ENCODE data around the gene PANX1.
"Not testable (repeated sequence)": the region's sequence is repeated elsewhere in the genome, so short reads cannot be mapped to it uniquely, and the experiment has no call there.

Gene PANX1

DNA sequence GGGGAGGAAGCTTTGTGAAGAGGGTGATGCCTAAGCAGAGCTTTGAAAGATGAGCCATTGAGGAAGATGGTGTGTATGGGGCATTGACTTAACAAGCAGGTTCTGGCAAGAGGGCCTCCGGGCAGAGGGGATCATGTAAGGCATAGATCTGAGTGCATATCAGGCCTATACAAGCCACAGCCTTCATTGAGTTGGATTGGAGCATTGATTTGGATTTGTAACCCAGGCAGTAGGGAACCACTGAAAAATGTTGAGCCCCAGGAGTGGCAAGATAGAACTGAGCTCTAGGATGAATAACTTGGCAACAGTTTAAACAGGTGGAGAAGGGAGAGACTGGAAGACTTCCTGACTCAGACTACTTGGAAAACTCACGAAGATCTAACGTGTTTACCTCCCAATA, 21.4 kb downstream of the PANX1 start:
- DNase-seq (ENCODE audit: low read depth, low spot score) = no peak

DNA sequence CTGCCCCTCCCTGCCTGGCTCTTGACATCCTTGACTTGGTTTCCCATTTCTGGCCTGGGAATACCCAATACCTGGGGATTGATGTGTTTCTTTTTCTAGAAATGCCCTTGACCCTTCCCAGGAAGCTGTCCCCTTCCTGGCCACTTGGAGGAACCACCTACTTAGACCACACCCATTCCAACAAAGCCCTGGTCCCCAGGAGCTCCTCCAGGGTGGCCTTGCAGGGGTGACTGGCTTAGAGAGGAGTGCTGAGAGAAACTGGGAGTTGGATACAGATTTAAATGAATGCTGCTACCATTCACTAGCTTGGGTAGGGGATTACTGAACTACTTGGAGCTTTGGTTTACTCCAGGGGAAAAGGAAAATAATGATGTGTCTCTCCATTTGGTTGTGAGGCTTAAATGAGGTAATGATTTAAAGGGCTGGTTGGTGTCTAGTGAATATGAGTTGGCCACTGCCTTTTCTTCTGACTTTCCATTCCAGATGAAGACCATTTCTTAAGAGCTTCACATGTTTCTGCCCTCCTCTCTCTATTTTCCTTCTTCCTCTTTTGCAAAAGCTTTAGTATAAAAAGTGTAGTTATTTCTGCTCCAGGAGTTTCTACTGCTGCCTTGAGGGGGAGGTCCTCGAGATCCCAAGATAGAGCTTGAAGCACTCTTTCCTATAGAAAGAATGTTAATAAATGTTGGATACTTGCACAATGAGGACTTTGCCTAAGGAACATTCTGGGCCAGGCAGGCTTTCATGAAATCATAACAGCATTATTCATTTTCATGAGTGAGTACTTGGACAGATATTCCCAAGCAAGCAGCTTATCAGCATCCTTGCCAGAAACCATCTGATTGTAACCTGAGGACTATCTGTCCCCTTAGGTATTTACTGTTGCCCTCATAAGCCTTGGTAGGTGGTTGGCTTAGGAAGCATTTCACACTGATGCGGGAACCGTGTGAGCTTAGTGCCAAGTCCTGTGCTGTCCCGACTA, 22.4 kb downstream of the PANX1 start:
- DNase-seq (ENCODE audit: low read depth, low spot score) = no peak

DNA sequence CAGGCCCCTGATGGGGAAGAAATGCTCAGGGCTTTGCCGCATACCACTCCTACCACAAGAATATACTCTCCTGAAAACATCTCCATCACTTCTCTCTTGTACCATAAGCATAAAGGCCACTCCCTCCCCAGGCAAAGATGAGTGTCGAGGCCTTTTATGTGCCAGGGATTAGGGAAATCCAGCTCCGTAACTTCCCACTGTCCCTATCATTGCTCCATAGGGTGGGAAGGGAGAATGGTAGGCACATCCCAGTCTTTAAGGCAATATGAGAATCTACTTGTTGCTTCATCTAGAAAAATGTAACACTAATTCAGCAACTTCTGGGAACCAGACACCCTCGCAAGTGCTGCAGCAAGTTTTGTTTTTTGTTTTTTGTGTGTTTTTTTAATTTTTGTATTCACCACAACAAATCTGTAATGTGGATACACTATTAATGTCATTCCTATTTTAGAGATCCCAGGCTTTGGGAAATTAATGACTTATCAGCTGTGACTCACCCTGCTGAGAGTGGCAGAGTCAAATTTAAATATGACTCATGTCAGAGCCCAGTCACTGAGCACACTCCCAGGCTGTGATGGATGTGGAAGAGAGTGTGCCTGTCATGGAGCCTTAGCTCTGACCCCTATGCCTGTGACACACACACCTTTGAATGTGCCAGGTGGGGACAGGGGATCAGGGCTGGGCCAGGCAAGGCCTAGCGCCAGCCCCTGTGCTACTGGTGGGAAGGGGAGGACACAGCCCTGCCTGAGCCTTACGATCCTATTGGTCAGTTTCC, 23.4 kb downstream of the PANX1 start:
- DNase-seq (ENCODE audit: low read depth, low spot score) = no peak

DNA sequence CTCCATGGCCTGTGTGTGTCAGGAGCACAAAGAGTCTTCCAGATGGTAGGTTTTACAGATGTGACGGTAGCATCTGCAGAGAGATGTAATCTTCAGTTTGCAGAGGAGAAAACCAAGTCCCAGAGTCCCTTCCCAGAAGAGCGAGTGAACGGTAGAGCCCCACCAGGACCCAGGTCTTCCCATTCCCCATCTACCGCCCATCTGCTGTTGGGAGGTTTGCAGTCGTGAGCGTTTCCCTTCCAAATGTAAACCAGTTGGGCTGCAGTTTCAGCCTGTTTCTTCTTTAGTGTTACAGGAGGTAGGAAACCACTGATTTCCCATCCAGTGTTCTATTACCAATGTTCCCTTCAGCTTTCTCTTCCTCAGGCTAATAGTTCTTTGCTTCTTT, 24.0 kb downstream of the PANX1 start:
- no peak for DNase-seq (ENCODE audit: low read depth, low spot score)

DNA sequence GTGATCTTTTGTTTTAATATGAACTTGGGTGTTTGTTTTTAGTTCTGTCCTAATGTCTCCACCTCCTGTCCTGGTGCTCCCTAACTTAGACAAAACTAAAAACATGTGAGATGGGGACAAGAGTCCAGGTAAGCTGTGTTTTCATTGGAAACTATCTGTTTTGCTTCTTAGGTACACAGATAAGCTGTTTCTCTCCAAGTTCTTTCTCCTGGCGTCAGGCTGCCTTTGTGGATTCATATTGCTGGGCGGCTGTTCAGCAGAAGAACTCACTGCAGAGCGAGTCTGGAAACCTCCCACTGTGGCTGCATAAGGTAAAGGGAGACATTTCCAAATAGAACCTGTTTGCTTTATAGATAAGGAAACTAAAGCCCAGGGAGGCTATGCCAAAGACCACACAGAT, 24.7 kb downstream of the PANX1 start:
- DNase-seq (ENCODE audit: low read depth, low spot score) = no peak

DNA sequence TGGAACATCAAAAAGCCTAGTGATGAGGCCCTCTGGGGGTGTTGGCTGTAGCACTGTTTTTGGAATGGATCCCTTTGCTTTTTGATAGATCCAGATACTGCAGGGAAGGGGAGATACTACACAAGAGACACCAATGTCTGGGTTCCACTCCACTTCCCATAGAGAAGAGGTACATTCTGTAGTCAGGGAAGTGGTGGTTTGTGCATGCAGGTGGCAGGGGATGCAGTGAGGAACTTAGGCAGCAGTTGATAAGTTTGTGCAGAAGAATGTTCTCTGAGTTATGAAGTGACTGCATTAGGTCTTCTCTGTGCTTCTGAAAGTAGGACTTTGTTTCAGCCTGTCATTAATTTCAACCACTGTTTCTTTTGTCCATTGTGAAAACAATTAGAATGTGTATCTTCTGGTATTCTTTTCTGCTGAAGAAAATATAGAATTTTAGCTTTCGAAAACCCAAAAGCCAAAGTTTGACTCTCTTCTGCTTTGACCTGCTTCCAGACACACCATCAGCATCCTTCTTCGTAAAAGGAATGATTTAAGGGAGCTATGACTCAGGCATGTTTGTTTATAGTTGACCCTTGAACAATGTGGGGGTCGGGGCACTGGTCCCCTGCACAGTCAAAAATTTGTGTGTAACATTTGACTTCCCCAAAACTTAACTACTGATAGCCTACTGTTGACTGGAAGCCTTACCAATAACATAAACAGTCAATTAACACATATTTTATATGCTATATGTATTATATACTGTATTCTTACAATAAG, 25.6 kb downstream of the PANX1 start:
- no peak for DNase-seq (ENCODE audit: low read depth, low spot score)

DNA sequence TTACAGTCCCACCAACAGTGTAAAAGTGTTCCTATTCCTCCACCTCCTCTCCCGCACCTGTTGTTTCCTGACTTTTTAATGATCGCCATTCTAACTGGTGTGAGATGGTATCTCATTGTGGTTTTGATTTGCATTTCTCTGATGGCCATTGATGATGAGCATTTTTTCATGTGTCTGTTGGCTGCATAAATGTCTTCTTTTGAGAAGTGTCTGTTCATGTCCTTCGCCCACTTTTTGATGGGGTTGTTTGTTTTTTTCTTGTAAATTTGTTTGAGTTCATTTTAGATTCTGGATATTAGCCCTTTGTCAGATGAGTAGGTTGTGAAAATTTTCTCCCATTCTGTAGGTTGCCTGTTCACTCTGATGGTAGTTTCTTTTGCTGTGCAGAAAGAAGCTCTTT, 28.7 kb downstream of the PANX1 start:
- not testable (repeated sequence) for DNase-seq (ENCODE audit: low read depth, low spot score)

DNA sequence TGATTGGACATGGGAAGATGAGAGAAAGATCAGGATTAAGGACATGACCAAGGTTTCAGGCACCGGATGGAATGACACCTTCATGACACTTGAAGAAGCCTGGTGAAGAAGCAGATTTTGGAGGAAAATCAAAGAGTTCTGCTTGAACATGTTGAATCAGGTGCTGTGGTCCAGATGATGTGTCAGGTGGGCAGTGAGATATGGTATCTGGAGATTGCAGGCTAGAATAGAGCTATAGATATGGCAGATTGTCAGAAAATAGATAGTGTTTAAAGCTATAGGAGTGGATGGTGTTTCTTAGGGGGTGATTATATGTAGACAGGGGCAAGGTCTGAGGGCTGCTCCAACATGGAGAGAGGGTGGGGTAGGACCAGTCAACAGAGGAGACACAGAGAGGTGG, 40.2 kb downstream of the PANX1 start:
- DNase-seq (ENCODE audit: low read depth, low spot score) = no peak

DNA sequence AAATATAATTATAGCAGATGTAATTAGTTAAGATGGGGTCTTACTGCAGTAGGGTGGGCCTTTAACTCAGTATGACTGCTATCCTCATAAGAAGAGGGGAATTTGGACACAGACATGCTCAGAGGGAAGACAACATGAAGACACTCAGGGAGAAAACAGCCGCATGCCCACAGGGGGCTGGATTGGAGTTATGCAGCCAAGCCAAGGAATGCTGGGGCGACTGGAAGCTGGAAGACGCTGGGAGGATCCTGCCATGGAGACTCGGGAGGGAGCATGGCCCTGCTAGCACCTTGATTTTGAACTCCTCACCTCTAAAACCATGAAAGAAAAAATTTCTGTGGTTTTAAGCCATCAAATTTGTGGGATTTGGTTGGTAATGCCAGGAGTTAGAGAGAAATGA, 40.9 kb downstream of the PANX1 start:
- no peak for DNase-seq (ENCODE audit: low read depth, low spot score)

DNA sequence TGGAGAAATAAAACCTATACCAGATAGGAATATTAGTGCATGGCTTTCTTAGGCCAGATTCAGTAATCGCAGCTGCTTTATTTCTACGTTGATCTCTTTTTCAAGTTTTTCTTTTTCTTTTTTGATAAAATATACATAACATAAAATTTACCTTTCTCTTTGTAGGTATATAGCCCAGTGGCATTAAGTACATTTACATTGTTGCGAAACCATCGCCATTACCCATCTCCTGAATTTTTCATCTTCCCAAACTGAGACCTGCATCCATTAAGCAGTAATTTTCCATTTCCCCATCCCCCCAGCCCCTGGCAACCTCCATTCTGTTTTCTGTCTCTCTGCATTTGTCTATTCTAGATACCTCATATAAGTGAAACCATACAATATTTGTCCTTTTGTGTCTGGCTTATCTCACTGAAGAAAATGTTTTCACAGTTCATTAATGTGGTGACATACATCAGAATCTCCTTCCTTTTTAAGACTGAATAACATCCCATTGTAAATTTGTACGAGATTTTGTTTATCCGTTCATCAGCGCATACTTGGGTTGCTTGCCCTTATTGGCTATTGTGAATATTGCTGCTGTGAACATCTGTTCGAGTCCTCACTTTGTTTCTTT, 41.4 kb downstream of the PANX1 start:
- no peak for DNase-seq (ENCODE audit: low read depth, low spot score)

DNA sequence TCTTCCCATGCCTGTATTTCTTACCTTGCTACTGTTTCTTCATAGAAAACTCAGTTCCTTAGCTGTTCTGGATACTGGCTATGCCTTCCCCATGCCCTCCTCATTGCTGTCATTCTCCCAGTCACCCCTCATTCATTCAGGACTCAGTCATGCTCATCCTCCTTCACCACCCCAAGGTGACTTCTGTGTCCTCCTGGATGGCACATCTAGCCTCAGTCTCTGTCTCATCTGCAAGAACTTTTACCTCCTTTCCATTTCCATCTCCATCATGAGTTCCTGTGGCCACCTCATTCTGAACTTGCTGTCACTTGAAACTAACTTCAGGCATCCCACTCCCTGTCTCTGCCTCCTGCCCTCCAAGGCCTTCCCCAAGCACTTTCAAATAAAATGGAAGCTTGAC, 42.3 kb downstream of the PANX1 start:
- no peak for DNase-seq (ENCODE audit: low read depth, low spot score)

DNA sequence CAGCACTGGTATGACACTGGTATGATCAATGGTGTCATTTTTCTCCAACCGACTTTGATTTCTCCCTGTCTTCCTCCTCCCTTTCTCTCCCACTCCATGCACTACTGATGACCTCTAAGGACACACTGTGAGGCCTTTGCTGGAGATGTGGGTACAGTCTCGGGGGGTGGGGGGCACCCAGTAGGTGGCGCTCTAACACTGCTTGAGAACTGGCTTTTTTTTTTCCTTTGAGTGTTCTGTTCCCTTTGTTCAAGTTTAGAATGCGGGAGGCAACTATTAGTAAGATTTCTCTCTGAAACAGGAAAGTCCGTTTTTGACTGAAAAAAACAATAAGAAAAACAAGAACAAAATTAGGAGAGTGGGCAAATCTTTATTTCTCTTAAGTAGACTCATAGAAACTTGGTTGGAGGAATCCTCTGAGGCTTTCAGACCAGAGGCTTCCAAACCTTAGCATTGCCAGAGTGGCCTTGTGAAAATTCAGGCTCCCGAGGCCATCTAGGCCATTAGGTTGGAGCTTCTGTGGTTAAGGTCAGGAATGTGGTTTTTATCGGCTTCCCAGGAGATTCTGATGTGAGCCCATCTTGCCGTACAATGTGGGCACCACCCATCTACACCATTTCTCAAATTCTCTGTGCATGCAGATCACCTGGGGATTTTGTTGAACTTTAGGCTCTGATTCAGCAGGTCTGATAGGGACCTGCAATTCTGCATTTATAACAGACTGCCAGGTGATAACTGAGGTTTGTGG, 43.2 kb downstream of the PANX1 start:
- DNase-seq (ENCODE audit: low read depth, low spot score) = no peak

DNA sequence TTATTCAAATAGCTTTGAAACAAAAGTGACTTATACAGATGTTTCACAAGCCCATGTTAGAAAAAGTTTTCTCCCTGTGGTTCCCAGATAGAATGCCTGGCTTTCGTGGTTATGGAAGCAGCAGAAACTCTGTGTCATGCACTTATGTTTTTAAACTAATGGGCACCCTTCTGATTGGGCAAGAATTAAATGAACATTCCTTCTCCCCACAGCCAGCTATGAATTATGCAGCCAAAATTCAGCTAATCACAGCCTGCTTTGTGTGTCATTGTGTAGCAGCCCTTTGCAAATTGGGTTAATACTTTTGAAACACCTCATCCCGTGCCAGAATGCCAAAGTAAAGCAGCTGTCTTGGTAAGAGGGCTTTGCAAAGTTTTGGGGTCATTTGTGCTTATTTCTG, 46.9 kb downstream of the PANX1 start:
- no peak for DNase-seq (ENCODE audit: low read depth, low spot score)

DNA sequence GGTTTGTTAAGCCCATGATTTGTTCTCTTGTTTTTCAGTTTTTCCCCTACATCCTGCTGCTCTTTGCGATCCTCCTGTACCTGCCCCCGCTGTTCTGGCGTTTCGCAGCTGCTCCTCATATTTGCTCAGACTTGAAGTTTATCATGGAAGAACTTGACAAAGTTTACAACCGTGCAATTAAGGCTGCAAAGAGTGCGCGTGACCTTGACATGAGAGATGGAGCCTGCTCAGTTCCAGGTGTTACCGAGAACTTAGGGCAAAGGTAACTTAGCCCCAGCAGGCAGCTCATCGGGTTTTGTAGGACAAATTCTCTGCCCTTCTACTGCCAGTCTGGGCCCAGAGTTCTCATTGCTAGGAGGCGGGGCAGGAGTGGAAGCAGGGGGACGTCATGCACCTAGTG, 49.7 kb downstream of the PANX1 start:
- DNase-seq (ENCODE audit: low read depth, low spot score) = no peak

DNA sequence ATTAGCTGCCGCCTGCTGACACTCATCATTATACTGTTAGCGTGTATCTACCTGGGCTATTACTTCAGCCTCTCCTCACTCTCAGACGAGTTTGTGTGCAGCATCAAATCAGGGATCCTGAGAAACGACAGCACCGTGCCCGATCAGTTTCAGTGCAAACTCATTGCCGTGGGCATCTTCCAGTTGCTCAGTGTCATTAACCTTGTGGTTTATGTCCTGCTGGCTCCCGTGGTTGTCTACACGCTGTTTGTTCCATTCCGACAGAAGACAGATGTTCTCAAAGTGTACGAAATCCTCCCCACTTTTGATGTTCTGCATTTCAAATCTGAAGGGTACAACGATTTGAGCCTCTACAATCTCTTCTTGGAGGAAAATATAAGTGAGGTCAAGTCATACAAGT, 51.1 kb downstream of the PANX1 start:
- DNase-seq (ENCODE audit: low read depth, low spot score) = no peak

DNA sequence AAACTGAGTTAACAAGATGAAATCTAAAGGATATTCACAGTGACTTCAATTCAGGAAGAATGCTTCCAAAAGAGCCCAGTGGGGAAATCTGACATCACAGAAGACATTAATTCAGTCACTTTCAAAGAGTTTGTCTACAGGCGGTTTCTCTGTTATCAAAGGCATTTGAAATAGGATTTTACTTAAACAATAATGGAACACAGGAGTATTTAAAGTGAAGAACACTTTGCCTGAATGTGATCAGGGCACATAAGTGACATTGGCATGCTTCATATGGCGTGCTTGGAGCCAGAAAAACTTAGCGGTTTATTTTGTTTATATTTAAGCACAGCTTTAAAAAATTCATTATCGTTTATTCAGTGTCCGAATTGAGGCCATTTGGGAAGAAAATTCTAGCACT, 52.9 kb downstream of the PANX1 start:
- DNase-seq (ENCODE audit: low read depth, low spot score) = no peak

DNA sequence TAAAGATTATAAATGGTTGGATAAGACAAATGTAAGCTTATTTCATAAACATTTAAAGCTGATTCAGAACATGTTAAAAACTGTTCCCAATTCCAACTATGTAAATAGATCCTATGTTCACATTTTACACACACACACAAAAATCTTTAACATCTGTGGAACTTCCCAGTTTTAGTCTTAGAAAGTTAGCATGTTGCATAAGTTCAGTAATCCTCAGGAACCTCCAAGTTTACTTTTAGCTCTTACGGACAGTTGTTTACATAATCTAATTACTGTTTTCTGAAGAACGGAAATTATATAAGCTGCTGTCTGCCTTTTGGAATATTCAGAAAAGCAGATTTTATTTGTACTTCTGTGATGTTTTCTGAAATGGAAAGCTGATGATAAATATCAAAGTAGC, 53.3 kb downstream of the PANX1 start:
- DNase-seq (ENCODE audit: low read depth, low spot score) = no peak

DNA sequence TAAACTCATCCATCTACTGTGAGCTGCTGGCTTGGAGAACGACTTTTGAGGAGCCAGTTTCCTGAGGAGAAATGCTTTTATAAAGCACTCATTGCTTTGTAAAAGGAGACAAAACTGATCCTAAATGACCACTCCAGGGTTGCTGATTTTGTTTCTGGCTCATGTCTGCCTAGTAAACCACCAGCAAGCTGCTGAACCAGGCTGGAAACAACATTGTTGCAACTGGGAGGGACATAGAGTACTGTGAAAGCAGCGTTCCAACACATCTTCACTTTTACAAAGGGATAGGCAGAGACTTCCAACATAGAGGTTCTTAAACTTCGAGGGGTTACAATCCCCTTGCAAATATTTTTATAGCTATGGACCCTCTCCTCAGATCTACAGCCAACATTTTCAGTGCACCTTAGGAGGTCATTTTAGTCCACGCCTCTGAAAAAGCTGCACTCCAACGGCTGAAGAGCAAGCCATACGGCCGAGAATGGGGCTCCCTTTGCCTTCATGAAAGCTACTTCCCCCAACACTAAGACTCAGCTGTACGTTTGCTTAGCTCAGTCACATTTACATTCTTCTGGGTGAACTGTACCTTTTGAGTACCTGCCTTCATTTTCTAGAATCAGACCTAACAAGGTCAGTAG, 54.7 kb downstream of the PANX1 start:
- no peak for DNase-seq (ENCODE audit: low read depth, low spot score)

DNA sequence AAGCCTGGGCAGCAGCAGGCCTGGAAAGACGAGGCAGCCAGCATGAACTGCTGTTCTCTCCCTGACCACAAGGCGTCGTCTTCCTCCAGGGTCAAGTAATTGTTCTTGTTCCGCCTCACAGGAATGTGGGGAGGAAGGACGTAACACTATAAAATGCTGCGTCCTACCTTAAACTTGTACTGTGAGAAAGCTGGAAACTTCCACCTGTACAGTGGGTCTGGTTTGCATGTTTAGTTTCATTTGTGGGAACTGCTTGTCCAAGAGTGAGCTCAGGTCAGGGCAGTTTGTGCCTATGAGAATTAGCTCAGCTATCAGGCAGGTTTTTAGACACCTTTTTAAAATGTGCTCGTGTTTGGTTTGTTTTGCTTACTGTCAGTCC, 55.2 kb downstream of the PANX1 start:
- DNase-seq (ENCODE audit: low read depth, low spot score) = no peak

DNA sequence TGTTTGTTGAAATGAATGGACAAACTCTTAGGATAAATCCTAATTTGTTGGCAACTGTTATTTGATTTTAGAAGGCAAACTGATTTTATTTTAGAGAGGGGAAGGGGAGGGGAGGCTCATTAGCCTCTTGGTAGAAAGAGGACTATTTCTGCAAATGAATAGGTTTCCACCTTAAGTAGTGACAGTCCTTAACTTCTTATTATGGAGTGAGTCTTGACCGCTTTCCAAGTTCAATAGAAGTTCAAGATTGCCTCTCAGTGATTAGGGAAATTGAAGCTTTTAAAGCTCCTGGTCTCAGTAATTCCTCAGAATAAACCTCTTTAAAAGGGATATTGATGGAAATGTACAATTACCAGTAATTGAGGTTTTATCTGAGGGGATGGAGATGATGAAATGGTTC, 55.7 kb downstream of the PANX1 start:
- DNase-seq (ENCODE audit: low read depth, low spot score) = no peak

DNA sequence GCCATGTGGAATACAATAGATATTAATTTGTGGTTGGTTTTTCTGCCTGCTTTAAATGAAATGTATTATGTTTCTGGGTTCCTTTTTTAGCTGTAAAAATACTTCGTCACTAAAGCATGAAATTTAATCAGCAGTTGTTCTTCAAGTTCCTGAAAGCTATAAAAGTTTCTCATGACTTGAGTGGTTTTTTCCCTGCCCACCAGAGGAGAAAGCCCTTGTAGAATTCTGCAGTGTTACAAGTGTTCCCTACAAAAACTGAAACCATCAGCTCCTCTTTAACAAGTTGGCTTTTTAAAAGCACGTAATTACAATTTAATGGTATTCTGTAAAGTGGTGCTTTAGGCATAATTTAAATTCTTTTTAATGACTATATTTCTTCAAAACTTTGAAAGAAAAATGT, 56.2 kb downstream of the PANX1 start:
- DNase-seq (ENCODE audit: low read depth, low spot score) = no peak

Measured in smooth muscle cell of the brain vasculature (primary cell).